Astrocyte (in vitro differentiated cells and primary cell): ENCODE measurements around the gene HCRTR1. TPM values are rescaled to one million over a fixed set of nuclear protein-coding genes. Genes with fewer than 3 reads are reported as not detected.

Source experiments
- DNase-seq: peaks from one replicate; pipeline ENCODE4 v3.0.0-alpha.2; 2010; ENCODE audit warnings: low read depth
- FAIRE-seq: peaks from 2 replicates; lab custom pipeline; 2011; peaks lifted over from hg19 to GRCh38; lab: Jason Lieb, UNC
- H2AFZ ChIP-seq: 2 replicates; pipeline ENCODE4 v1.6.0; 2012; ENCODE audit warnings: low read depth, low read length, inconsistent platforms
- H3K27ac ChIP-seq: 2 replicates; pipeline ENCODE4 v1.5.1; 2011; ENCODE audit warnings: low read depth, low read length, inconsistent platforms
- H3K27me3 ChIP-seq: 2 replicates; pipeline ENCODE4 v1.6.0; 2011; ENCODE audit warnings: low read length, inconsistent platforms; ENCODE audit not compliant: insufficient read depth
- H3K36me3 ChIP-seq: 2 replicates; pipeline ENCODE4 v1.5.1; 2011; ENCODE audit warnings: low read length, inconsistent platforms; ENCODE audit not compliant: insufficient read depth
- H3K4me1 ChIP-seq: 2 replicates; pipeline ENCODE4 v1.5.1; 2011; ENCODE audit warnings: low read length, inconsistent platforms; ENCODE audit not compliant: insufficient read depth
- H3K4me2 ChIP-seq: 2 replicates; pipeline ENCODE4 v1.6.0; 2012; ENCODE audit warnings: low read length, inconsistent platforms
- H3K4me3 ChIP-seq: 2 replicates; pipeline ENCODE4 v1.5.1; 2011; ENCODE audit warnings: low read depth, mild to moderate bottlenecking, low read length, inconsistent platforms; ENCODE audit not compliant: insufficient read depth
- H3K79me2 ChIP-seq: 2 replicates; pipeline ENCODE4 v1.6.0; 2012; ENCODE audit warnings: mild to moderate bottlenecking, low read length, inconsistent platforms; ENCODE audit not compliant: insufficient read depth
- H3K9ac ChIP-seq: 2 replicates; pipeline ENCODE4 v1.6.0; 2012; ENCODE audit warnings: mild to moderate bottlenecking, low read length, inconsistent platforms
- H3K9me3 ChIP-seq: 2 replicates; pipeline ENCODE4 v1.5.1; 2012; ENCODE audit warnings: low read depth, mild to moderate bottlenecking, low read length, inconsistent platforms; ENCODE audit not compliant: insufficient read depth
- H4K20me1 ChIP-seq: 2 replicates; pipeline ENCODE4 v1.6.0; 2012; ENCODE audit warnings: low read length, inconsistent platforms; ENCODE audit not compliant: insufficient read depth
- H3K27ac Mint-ChIP-seq: one replicate; pipeline ENCODE4 v1.8.0; 2021; ENCODE audit warnings: mild to moderate bottlenecking, mixed read lengths; ENCODE audit not compliant: unreplicated experiment
- H3K27me3 Mint-ChIP-seq: one replicate; pipeline ENCODE4 v1.8.0; 2021; ENCODE audit warnings: low read depth, mixed read lengths; ENCODE audit not compliant: unreplicated experiment
- H3K36me3 Mint-ChIP-seq: one replicate; pipeline ENCODE4 v1.8.0; 2021; ENCODE audit warnings: low read depth, mixed read lengths; ENCODE audit not compliant: unreplicated experiment
- H3K4me1 Mint-ChIP-seq: one replicate; pipeline ENCODE4 v1.8.0; 2021; ENCODE audit warnings: low read depth, mixed read lengths; ENCODE audit not compliant: unreplicated experiment
- H3K4me3 Mint-ChIP-seq: one replicate; pipeline ENCODE4 v1.8.0; 2021; ENCODE audit warnings: mild to moderate bottlenecking, moderate library complexity, mixed read lengths; ENCODE audit not compliant: unreplicated experiment
- H3K9me3 Mint-ChIP-seq: one replicate; pipeline ENCODE4 v1.8.0; 2021; ENCODE audit warnings: mild to moderate bottlenecking, mixed read lengths; ENCODE audit not compliant: unreplicated experiment
- EZH2 ChIP-seq: IDR thresholded peaks from 2 replicates; pipeline ENCODE4 v1.6.1; 2012; ENCODE audit warnings: mild to moderate bottlenecking, low read length, inconsistent platforms; ENCODE audit not compliant: insufficient read depth
- total RNA-seq: library from RNA; stranded (reverse); gene quantifications from 2 replicates; pipeline ENCODE4 v1.2.1, GENCODE V29; 2021
- TF ChIP-seq, protein P1 (sequence below): IDR thresholded peaks from 2 replicates; pipeline ENCODE4 v1.5.1; 2011; ENCODE audit warnings: low read depth, mild to moderate bottlenecking, inconsistent platforms, low read length, moderate library complexity; ENCODE audit not compliant: insufficient read depth

The HCRTR1 gene
- total RNA-seq, 1 donor from 2014 or later, result not detected

DNA sequence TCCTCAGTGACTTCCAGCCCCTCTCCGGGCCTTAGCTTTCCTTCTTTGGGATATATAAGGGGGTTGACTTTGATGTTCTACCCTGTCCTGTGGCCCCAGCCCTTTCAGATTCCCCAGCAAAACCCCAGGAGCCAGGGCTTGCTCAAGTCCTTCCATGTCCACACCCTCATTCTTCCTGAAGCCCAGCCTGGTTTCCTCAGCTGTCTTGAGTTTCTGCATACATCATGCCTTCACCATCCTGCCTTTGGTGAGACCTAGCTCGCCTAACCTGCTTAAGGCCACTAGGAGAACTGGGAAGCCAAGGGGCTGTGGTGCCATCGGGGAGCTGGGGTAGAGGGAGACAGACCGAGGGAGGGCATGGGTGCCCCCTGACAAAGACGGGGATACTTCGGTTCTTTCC, 44.4 kb downstream of the HCRTR1 start:
- no peaks in the 10 kb centered on the region for H3K9me3 Mint-ChIP-seq
- H3K27me3 ChIP-seq, result no peaks in the 10 kb centered on the region
- no peak overlapping the region for H3K27ac ChIP-seq
- H3K4me2 ChIP-seq, result no peak overlapping the region
- peaks cover 2% of the 10 kb centered on the region for H3K36me3 ChIP-seq
- peaks cover 17% of the 10 kb centered on the region for H3K4me1 Mint-ChIP-seq
- no peak overlapping the region for H3K4me3 ChIP-seq
- no peaks in the 10 kb centered on the region for H3K79me2 ChIP-seq
- H3K27ac Mint-ChIP-seq, result no peak overlapping the region
- H4K20me1 ChIP-seq, result peaks cover 11% of the 10 kb centered on the region
- FAIRE-seq, result no peak
- peaks cover 8% of the 10 kb centered on the region for H3K36me3 Mint-ChIP-seq
- H3K4me3 Mint-ChIP-seq, result no peak overlapping the region
- H3K4me1 ChIP-seq, result peaks cover 18% of the 10 kb centered on the region
- TF ChIP-seq, protein P1, sequence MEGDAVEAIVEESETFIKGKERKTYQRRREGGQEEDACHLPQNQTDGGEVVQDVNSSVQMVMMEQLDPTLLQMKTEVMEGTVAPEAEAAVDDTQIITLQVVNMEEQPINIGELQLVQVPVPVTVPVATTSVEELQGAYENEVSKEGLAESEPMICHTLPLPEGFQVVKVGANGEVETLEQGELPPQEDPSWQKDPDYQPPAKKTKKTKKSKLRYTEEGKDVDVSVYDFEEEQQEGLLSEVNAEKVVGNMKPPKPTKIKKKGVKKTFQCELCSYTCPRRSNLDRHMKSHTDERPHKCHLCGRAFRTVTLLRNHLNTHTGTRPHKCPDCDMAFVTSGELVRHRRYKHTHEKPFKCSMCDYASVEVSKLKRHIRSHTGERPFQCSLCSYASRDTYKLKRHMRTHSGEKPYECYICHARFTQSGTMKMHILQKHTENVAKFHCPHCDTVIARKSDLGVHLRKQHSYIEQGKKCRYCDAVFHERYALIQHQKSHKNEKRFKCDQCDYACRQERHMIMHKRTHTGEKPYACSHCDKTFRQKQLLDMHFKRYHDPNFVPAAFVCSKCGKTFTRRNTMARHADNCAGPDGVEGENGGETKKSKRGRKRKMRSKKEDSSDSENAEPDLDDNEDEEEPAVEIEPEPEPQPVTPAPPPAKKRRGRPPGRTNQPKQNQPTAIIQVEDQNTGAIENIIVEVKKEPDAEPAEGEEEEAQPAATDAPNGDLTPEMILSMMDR, result no peak
- TF ChIP-seq EZH2, result no peak
- H3K27me3 Mint-ChIP-seq, result peaks cover 3% of the 10 kb centered on the region
- DNase-seq, result no peak
- H3K9ac ChIP-seq, result no peak overlapping the region
- no peak overlapping the region for H2AFZ ChIP-seq
- H3K9me3 ChIP-seq, result no peaks in the 10 kb centered on the region

DNA sequence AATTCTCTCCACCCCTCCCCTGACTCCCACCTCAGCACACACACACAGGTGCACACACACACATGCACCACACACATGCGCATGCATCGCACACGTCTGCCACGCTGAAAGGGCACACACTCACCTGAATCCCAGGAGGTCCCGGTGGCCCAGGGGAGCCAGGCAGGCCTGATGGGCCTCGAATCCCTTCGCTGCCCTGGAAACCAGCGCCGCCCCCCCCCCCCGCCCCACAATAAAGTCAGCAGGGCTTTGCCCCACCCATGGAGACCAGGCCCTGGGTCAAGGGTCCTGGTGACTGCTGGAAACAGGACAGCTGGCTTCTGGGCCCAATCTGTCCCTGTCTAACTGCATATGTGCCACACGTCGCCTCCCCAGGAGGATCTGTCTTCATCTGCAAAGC, 45.0 kb downstream of the HCRTR1 start:
- Histone ChIP-seq H3K36me3 (peaks cover 2% of the 10 kb centered on the region), H4K20me1 (peaks cover 11% of the 10 kb centered on the region), H3K9me3 (no peaks in the 10 kb centered on the region), H3K4me3 (no peak overlapping the region), H3K4me1 (peaks cover 21% of the 10 kb centered on the region), H3K4me2 (no peak overlapping the region), H2AFZ (no peak overlapping the region), H3K27me3 (no peaks in the 10 kb centered on the region), H3K9ac (no peak overlapping the region), H3K79me2 (no peaks in the 10 kb centered on the region), H3K27ac (no peak overlapping the region)
- Mint-ChIP-seq H3K27me3 (peaks cover 3% of the 10 kb centered on the region), H3K4me1 (peaks cover 17% of the 10 kb centered on the region), H3K36me3 (peaks cover 8% of the 10 kb centered on the region), H3K27ac (peak overlapping the region; percentile 26), H3K9me3 (no peaks in the 10 kb centered on the region), H3K4me3 (no peak overlapping the region)
- TF ChIP-seq, protein P1, result no peak
- FAIRE-seq (no peak), DNase-seq (no peak)

DNA sequence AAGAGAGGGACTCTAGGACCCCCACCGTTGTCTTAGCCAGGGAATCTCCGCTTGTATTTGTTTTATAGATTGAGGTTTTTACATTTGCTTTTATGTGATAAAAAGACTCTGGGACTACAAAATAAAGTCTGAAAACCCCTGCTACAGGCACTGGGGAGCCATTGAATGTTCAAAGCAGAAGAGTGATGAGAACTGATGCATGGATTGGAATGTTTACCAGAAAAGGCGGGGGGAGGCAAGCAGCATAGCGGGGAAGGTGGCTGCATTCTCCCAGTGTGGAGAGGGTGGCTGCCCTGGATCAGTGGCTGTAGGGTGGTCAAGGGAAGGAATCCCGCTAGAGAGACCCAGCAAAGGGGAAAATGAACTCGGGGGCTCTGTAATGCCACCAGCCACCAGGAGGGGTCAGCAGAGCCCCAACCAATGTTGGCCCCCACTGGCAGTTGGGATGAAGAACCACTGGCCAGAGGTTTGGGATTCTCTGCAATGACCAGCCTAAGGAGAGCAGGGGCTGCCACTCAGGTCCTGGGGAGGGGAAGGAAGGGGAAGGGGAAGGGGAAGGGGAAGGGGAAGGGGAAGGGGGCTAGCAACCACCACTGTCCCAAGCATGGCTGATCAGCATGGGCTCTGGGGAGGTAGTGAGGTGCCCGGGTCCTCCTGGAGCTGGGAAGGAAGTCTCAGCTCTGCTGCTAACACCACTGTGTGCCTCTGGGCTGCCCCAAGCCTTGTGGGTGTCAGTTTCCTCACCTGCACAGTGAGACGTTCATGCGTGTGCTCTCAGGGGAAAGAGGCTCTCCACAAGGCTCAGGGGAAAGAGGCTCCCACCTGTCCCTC, 46.3 kb downstream of the HCRTR1 start:
- Mint-ChIP-seq H3K36me3 (peaks cover 5% of the 10 kb centered on the region), H3K4me3 (peak overlapping the region; percentile 6), H3K27me3 (peaks cover 3% of the 10 kb centered on the region), H3K27ac (no peak overlapping the region), H3K4me1 (peaks cover 13% of the 10 kb centered on the region), H3K9me3 (no peaks in the 10 kb centered on the region)
- FAIRE-seq, result no peak
- Histone ChIP-seq H2AFZ (no peak overlapping the region), H3K9ac (no peak overlapping the region), H3K36me3 (peaks cover 2% of the 10 kb centered on the region), H3K4me3 (no peak overlapping the region), H4K20me1 (peaks cover 11% of the 10 kb centered on the region), H3K79me2 (no peaks in the 10 kb centered on the region), H3K27ac (no peak overlapping the region), H3K4me1 (peaks cover 16% of the 10 kb centered on the region), H3K27me3 (no peaks in the 10 kb centered on the region), H3K9me3 (no peaks in the 10 kb centered on the region), H3K4me2 (no peak overlapping the region)
- DNase-seq, result no peak
- no peak for TF ChIP-seq EZH2
- TF ChIP-seq, protein P1, result peak; percentile 81
